Measurements from ENCODE around the gene TMEM252. TPM values are rescaled to one million over a fixed set of nuclear protein-coding genes. Genes with fewer than 3 reads are reported as not detected.

Gene TMEM252
- total RNA-seq, 2 experiments from 2014 or later, result not detected

GRCh38 chr9:68552700-68553476 is 12.2 kb upstream of the TMEM252 start:
- no peaks in the 10 kb centered on the region for H3K9me3 Mint-ChIP-seq
- DNase-seq (no peak), ATAC-seq (ENCODE audit: low read depth) (no peak)
- no peaks in the 10 kb centered on the region for H3K36me3 Mint-ChIP-seq
- POLR2A ChIA-PET, result no interaction called here
- no peaks in the 10 kb centered on the region for H3K4me1 Mint-ChIP-seq
- H3K27me3 Mint-ChIP-seq, result peaks cover 21% of the 10 kb centered on the region
- H3K27ac Mint-ChIP-seq, result no peak overlapping the region
- H3K4me3 Mint-ChIP-seq, result no peak overlapping the region

- POLR2A ChIA-PET, result no interaction called here
- Mint-ChIP-seq H3K27me3 (peaks cover 19% of the 10 kb centered on the region), H3K36me3 (no peaks in the 10 kb centered on the region), H3K27ac (no peak overlapping the region), H3K9me3 (no peaks in the 10 kb centered on the region), H3K4me1 (peaks cover 7% of the 10 kb centered on the region), H3K4me3 (no peak overlapping the region)
- no peak for DNase-seq
- no peak for ATAC-seq (ENCODE audit: low read depth)
Measured at GRCh38 chr9:68551191-68551590, 10.5 kb upstream of the TMEM252 start.

DNA sequence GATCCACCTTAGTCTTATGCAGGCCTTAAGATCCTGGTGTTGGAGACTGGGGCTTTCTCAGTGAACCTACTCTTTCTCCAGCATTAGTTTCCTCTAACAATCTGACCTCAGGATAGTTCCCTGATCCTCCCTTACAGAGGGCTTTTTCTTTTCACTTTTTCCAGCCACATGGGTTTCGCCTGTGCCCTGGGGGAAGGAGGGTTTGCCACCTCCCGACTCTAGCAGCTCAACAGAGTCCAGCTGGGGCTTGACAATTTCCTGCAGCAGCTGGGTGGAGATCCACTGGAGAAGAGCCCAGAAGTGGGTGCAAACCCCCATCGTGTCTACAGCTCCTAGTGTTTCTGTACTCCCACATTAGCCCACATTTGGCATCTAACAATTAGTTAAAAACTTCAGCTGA is 7.6 kb upstream of the TMEM252 start:
- H3K4me1 Mint-ChIP-seq, result peaks cover 7% of the 10 kb centered on the region
- DNase-seq, result no peak
- POLR2A ChIA-PET, result no interaction called here
- no peak for ATAC-seq (ENCODE audit: low read depth)
- no peaks in the 10 kb centered on the region for H3K9me3 Mint-ChIP-seq
- peaks cover 12% of the 10 kb centered on the region for H3K27me3 Mint-ChIP-seq
- H3K4me3 Mint-ChIP-seq, result no peak overlapping the region
- H3K36me3 Mint-ChIP-seq, result no peaks in the 10 kb centered on the region
- no peak overlapping the region for H3K27ac Mint-ChIP-seq

GRCh38 chr9:68547417-68547816 is 6.7 kb upstream of the TMEM252 start:
- H3K4me1 Mint-ChIP-seq, result peaks cover 7% of the 10 kb centered on the region
- H3K36me3 Mint-ChIP-seq, result no peaks in the 10 kb centered on the region
- peaks cover 11% of the 10 kb centered on the region for H3K27me3 Mint-ChIP-seq
- H3K27ac Mint-ChIP-seq, result no peak overlapping the region
- no peaks in the 10 kb centered on the region for H3K9me3 Mint-ChIP-seq
- DNase-seq, result no peak
- no peak overlapping the region for H3K4me3 Mint-ChIP-seq
- no peak for ATAC-seq (ENCODE audit: low read depth)
- POLR2A ChIA-PET, result no interaction called here

GRCh38 chr9:68546596-68547390 is 6.1 kb upstream of the TMEM252 start:
- peak; percentile 42 for ATAC-seq (ENCODE audit: low read depth)
- H3K27me3 Mint-ChIP-seq, result peaks cover 9% of the 10 kb centered on the region
- no peaks in the 10 kb centered on the region for H3K9me3 Mint-ChIP-seq
- no peak for DNase-seq
- H3K27ac Mint-ChIP-seq, result peak overlapping the region; percentile 34
- peaks cover 7% of the 10 kb centered on the region for H3K4me1 Mint-ChIP-seq
- POLR2A ChIA-PET, result no interaction called here
- H3K36me3 Mint-ChIP-seq, result no peaks in the 10 kb centered on the region
- H3K4me3 Mint-ChIP-seq, result no peak overlapping the region

GRCh38 chr9:68545033-68545705 is 4.5 kb upstream of the TMEM252 start:
- Mint-ChIP-seq H3K27me3 (peaks cover 7% of the 10 kb centered on the region), H3K4me3 (no peak overlapping the region), H3K36me3 (no peaks in the 10 kb centered on the region), H3K4me1 (peaks cover 7% of the 10 kb centered on the region), H3K27ac (no peak overlapping the region), H3K9me3 (no peaks in the 10 kb centered on the region)
- no peak for DNase-seq
- ATAC-seq (ENCODE audit: low read depth), result no peak
- POLR2A ChIA-PET, result no interaction called here

- Mint-ChIP-seq H3K4me1 (peaks cover 3% of the 10 kb centered on the region), H3K27me3 (peaks cover 4% of the 10 kb centered on the region), H3K27ac (no peak overlapping the region), H3K4me3 (no peak overlapping the region), H3K9me3 (no peaks in the 10 kb centered on the region), H3K36me3 (no peaks in the 10 kb centered on the region)
- no peak for DNase-seq
- POLR2A ChIA-PET, result no interaction called here
- no peak for ATAC-seq (ENCODE audit: low read depth)
Measured at GRCh38 chr9:68541568-68541967, 885 bp upstream of the TMEM252 start.

DNA sequence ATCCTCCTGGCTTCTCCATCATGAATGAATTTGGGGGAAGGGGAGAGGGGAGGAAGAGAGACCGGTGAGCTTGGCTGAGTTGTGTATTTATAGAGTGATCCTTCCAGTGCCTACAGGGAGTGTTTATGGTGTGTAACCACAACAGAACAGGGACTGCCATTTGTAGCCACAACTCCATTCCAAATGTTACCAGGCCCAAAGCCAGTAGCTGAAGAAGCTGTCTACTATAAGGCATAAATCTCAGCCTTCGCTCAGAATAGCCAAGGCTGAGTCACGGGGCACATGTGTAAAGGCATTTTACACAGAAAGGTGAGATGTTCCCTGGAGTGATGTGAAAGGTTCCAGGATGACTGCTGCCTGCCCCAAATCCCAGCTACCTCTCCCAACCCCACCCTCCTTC is 2.5 kb downstream of the TMEM252 start:
- DNase-seq, result no peak
- Mint-ChIP-seq H3K9me3 (no peaks in the 10 kb centered on the region), H3K27ac (no peak overlapping the region), H3K27me3 (peaks cover 3% of the 10 kb centered on the region), H3K4me1 (no peaks in the 10 kb centered on the region), H3K36me3 (no peaks in the 10 kb centered on the region), H3K4me3 (no peak overlapping the region)
- no peak for ATAC-seq (ENCODE audit: low read depth)
- POLR2A ChIA-PET, result no interaction called here

DNA sequence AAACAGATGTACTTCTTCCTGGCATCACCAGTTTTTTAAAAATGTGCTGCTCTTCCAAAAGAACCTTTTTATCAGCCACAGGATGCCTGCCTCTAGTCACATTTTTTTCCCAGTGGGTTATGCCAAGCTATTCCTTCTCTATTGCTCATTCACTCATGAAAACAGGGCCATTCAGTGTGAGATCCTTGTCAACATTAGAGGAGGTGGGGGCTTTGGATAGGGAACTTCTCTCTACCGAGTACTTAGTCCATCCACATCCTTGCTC is 3.1 kb downstream of the TMEM252 start:
- POLR2A ChIA-PET, result no interaction called here
- Mint-ChIP-seq H3K9me3 (no peaks in the 10 kb centered on the region), H3K4me1 (no peaks in the 10 kb centered on the region), H3K36me3 (no peaks in the 10 kb centered on the region), H3K4me3 (no peak overlapping the region), H3K27ac (no peak overlapping the region), H3K27me3 (peaks cover 2% of the 10 kb centered on the region)
- ATAC-seq (ENCODE audit: low read depth) (no peak), DNase-seq (no peak)

DNA sequence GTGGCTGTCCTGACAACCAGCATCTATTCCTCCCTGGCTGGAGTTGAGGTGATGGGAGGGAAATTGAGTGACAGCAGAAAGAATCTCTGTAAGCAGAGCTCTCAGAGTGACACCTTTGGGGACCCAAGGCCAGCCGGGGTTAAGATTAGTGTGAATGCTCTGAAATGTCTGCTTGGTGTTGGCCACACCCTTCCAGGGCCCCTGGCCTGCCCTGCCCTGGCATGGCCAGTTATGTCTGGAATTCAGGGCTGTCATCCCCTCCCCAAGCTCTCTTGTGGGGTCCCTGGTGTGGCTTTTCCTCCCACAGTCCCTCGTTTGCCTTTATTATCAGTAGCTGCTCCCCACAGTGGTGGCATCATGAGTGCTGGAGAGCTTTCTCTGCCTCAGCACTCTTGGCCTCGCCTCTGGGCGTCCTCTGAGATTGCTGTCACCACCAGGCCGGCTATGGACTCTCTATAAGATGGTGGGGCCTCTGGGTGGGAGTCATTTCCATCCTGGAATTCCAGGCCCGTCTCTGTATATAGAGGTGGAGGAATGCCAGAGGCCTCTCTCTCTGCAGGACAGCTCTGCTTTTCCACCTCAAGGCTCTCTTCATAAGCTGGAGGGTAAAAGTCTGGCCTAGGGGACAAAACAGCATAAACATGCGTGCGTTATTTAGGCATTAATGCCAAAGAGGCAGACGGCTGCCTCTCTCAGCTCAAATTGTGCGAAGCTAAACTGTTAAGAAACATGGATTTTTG is 3.6 kb downstream of the TMEM252 start:
- no peak overlapping the region for H3K4me3 Mint-ChIP-seq
- no peaks in the 10 kb centered on the region for H3K9me3 Mint-ChIP-seq
- H3K27ac Mint-ChIP-seq, result no peak overlapping the region
- DNase-seq, result no peak
- H3K36me3 Mint-ChIP-seq, result no peaks in the 10 kb centered on the region
- ATAC-seq (ENCODE audit: low read depth), result no peak
- POLR2A ChIA-PET, result no interaction called here
- H3K4me1 Mint-ChIP-seq, result no peaks in the 10 kb centered on the region
- peaks cover 2% of the 10 kb centered on the region for H3K27me3 Mint-ChIP-seq

DNA sequence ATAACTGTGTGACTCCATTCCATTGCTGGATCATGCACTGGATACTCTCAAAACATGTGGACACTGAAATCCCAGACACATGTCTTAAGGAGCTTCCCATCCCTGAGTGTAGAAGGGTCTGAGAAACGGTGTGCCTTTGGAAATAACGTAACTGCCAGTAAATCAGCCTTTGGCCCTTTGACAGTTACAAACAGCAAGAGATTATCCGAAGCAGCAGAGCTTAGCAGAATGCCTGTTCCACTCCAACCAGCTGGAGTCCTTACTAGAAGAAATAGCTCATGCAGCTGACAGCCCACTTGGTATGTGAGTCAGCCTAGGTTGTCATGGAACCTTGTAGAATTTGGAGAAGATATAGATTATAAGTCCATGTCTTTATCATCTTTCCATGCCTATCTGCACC is 7.0 kb downstream of the TMEM252 start:
- POLR2A ChIA-PET, result no interaction called here
- ATAC-seq (ENCODE audit: low read depth) (no peak), DNase-seq (no peak)
- H3K4me1 Mint-ChIP-seq, result no peaks in the 10 kb centered on the region
- H3K9me3 Mint-ChIP-seq, result no peaks in the 10 kb centered on the region
- peaks cover 2% of the 10 kb centered on the region for H3K27me3 Mint-ChIP-seq
- H3K36me3 Mint-ChIP-seq, result no peaks in the 10 kb centered on the region
- H3K4me3 Mint-ChIP-seq, result no peak overlapping the region
- H3K27ac Mint-ChIP-seq, result no peak overlapping the region

GRCh38 chr9:68532131-68532530 is 8.6 kb downstream of the TMEM252 start:
- DNase-seq (no peak), ATAC-seq (ENCODE audit: low read depth) (no peak)
- no peaks in the 10 kb centered on the region for H3K36me3 Mint-ChIP-seq
- peaks cover 2% of the 10 kb centered on the region for H3K27me3 Mint-ChIP-seq
- H3K4me3 Mint-ChIP-seq, result no peak overlapping the region
- H3K27ac Mint-ChIP-seq, result no peak overlapping the region
- H3K9me3 Mint-ChIP-seq, result no peaks in the 10 kb centered on the region
- POLR2A ChIA-PET, result no interaction called here
- no peaks in the 10 kb centered on the region for H3K4me1 Mint-ChIP-seq

- no peaks in the 10 kb centered on the region for H3K4me1 Mint-ChIP-seq
Measured at GRCh38 chr9:68530618-68531017, 10.1 kb downstream of the TMEM252 start.

More at GRCh38 chr9:68530618-68531017, 10.1 kb downstream of the TMEM252 start:
- Mint-ChIP-seq H3K9me3 (no peaks in the 10 kb centered on the region), H3K27me3 (peaks cover 2% of the 10 kb centered on the region), H3K27ac (no peak overlapping the region), H3K36me3 (no peaks in the 10 kb centered on the region), H3K4me3 (no peak overlapping the region)
- ATAC-seq (ENCODE audit: low read depth) (no peak), DNase-seq (no peak)
- POLR2A ChIA-PET, result no interaction called here
